Inflammatory macrophage (primary cell): Measurements from ENCODE around the gene FAM170B.

Source experiments
- DNase-seq, 2 donors: peaks; one replicate each; pipeline ENCODE4 v3.0.0-alpha.2; 2020 to 2022
- total RNA-seq, 18 experiments: gene quantifications; one replicate each; lab custom pipeline; 2026; ENCODE audit warnings: mixed read lengths in 6 of 18, inconsistent platforms in 2 of 18; lab: John Stamatoyannopoulos, UW

The FAM170B gene
- total RNA-seq, result 0 to 0.21 (median 0) reads per million in 18 experiments

DNA sequence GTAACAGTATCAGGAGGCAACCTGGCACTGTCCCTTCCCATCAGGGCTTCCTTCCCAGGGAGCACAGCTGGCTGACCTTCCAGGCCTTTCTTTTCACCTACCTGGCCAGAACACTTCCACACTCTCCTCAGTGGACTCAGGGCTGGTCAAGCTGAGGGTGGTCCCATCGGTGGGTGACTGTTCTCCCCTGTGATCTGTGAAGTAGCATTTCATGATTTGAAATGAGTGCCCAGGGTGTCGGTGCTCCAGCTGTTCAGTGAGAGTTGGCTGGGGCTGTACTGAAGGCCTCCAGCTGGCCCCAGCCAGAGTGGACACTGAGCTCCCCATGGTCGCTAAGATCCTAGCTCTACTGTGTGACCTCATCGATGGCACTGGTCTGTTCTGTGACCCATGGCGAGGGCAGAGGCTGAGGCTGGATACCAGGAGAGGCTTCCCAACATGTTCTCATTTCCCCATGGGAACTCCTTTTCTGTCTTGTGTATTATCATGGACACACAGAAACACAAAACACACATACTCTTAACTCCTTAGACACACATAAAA lies at the start of gene FAM170B:
Gene FAM170B, minus strand, starts transcription at position 316 of the 543 bp plus-strand sequence. Its CDS starts 103 bp downstream, at position 213.
- no peak for DNase-seq

DNA sequence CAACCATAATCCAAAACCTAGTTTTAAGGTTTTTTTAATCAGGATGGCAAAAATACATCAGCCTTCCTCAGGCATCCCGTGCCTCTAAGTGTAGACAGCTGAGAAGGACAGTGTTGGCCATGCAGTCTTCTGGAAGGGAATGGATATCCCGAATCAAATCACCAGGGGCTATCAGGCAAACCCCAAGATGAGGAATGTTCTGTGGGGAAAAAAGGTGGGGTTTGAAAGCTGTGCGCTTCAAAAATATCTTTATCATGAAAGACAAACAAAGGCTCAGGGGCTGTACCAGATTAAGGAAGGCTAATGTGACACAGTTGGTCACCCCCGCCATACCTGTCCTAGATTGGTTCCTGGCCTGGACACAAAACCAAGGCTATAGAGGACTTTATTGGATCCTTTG lies 49.0 kb upstream of the FAM170B start:
- no peak for DNase-seq

DNA sequence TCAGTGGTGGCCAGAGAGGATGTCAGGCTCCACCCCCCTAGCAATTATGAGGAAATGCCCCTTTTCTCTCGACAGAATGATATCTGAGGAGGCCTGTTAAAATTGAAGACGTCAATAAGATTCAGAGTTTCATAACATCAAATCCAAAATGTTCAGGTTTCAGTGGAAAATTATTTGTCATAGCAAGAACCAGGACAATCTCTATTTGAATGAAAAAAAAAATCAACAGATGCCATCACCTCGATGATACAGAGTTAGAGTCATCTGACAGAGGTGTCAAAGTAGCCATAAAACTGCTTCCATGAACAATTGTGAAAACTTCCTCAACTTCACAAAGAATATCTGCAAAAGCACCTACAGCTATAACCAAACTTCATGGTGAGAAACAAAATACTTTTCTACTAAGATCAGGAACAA lies 46.6 kb upstream of the FAM170B start:
- DNase-seq, result no peak

DNA sequence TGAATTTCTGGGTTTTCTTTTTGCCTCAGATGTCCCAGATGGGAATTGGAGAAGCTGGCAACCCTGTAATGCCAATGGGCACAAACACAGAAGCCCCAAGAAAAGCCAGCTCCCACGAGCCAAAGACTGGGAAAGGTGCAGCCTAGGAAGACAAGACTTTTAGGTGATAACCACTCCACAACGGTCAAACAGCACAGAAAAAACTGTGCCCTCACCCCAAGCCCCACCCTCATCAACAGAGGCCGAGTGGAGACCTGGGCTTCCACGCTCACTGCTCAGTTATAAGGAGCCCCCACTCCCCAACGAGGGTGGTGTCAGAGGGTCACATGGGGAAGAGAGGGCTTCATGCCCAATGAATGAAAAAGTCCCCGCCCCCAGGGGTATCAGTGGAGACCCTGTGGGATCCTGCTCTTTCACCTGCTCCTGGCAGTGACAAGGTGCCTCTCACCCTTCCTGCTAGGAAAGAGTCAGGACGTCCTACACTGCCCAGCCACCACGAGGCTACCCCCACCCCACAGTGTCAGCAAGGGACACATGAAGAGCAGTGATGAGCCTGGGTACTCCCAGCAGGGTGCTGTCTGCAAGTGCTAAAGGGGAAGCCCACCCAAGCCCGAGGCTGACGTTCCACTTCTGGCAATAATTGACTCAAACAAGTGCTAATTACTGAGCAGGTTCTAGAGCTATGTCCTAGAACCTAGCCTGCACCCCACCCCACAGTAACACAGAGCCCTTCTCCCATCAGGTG lies 46.0 kb upstream of the FAM170B start:
- no peak for DNase-seq

DNA sequence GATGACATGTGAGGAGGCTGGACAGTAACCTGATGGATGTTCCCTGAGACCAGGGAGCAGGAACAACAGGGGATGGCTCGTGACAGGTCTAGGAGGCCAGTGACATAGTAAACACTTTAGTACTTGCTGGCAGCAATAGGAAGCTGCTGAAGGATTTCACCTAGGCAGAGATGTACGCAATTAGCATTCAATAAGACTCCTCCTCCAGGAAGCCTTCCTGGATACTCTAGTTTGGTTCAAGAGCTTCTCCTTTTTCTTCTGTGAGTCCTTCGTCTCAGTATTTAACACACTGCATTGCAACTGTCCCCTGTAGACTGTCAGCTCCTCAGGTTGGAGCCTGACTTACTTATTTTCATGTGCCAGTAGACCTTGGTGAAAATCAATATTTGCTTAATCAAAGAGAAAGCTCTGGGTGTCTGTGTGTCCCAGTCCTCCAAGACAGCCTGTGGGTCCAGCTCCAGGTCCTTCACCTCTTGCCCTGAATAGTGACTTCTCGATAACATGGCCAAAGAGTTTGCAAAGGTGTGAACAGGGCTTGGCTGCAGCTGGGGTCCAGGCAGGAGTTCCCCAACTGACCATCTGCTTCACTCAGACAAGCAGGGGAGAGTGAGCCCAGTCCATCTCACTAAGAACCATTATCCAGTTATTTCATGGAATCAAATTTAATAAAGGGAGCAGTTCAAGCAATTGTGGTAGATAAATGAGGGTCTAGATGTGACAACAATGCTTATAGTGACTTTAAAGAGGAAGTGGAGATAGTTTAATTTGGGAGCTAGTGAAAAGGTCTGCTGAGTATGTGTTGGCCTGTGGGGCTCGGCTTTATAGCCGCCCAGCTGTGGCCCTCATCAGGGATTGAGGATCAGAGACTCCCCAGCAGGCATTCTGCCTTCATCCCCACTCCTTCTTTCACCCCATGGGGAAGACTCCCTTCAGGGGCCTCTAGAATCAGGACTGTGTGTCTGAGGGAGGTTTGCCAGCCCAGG lies 45.0 kb upstream of the FAM170B start:
- DNase-seq, result peak in 1 of 2 donors; percentile 12

DNA sequence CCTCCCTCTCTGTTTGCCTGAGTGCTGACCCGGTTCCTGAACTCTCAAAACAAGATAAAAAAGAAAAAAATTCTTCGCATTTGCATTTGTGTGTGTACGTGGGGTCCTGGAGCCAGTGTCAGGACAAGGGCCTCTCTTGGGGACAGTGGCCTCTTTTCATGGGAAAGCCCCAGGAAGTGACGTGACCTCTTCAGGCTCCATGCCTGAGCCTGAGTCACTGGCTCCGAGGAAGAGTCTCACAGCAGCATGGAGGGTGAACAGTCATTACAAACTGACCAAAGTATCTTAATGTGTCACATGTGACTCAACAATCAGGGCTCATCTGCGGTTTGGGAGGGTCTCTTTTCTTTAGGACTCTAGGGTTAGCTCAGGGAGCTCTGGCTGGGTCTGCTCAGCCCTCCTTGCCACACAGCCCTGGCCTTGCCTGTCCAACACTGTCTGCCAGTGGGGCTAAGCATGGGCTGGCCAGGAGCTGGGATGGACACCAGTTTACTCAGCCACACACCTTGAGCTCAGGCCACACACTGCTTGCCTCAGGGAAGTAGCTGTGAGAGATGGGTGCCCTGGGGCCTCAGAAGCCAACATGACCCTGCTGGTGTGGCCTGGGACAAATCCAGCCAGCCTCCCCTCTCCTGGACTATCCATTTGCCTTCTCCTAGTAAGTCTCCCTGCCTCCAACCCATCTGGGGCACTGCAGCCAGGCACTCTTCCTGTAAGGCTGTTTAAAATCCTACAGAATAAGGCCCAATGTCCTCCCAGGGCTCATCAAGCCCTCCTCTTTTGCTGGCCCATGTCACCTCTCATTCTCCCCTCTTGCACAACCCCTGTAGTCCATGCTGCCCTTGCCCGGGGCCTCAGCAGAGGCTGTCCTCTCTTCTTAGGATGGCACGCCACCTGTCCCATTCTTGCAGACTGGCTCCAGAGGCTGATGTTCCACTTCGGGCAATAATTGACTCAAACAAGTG lies 43.9 kb upstream of the FAM170B start:
- peak; percentile 80 to 90 for DNase-seq

DNA sequence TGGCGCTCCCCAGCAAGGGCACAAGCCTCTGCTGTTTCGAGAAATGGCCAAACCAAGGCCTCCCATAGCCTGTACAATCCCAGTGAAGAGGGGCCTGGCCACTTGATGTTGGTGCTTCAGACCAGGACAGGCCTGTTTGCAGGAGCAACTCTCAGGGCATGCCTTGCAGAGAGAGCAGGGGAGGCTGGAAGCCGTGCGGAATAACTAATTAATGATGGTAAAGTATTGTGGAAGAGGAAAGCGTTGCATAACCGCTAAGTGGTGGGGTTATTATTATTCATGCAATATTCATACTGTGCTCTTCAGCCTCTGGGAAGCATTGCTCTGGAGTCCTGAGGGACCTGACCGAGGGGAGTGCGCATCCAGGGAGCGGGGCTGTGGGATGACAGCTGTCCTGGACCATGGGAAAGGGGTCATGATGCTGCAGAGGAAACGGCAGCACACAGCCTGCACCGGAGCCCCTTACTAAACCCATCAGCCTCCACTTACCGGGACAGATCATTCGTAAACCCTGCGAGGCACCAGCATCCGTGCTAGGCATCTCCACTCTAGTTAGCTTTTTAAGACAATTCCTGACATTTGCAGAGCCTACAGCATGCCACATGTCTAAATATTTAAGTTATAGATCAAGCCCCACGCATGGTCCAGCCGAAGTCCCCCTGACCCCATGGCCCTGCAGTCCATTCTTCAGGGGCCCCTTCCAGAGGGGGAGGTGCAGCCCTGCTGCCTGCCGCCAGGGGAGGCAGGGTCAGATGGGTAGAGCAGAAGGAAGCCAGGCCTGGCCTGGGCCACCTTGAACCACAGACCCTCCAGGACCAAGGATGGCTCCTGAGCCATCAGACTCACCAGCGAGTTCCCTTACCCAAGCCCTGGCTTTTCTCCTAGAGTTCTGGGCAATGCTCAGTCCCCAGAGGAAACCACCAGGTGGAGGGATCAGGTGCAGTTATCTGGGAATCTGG lies 42.8 kb upstream of the FAM170B start:
- no peak for DNase-seq

DNA sequence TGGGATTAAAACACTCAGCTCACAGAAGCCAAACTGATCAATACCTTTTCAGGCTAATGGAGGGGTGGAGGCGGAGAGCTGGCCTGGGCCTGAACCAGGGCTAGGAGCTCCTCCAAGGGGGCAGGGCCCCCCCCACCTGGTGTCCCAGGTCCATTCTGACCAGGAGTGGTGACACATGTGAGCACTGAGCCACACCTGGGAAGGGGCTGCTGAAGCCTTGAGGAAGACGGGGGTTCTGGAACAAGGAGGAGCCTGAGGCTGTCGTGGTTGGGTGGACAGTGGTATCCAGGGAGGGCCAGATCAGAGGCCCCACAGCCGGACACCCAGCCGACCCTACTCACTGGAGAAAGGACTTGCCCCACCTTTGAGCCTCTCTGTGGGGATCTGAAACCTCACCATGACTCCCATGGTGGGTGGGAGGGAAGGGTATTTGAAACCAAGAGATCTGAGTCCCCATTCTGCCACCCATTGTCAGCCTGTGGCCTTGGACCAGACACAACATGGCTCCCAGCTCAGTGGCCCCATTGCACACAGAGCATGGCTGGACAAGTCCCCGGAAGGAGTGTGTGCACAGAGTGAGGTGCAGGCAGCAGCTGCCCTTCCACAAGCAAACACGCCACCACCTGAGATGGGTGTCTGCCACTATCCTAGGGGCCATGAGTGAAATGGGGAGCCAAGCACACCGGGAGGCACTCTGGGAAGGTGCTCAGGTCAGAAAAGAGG lies 41.9 kb upstream of the FAM170B start:
- no peak for DNase-seq

DNA sequence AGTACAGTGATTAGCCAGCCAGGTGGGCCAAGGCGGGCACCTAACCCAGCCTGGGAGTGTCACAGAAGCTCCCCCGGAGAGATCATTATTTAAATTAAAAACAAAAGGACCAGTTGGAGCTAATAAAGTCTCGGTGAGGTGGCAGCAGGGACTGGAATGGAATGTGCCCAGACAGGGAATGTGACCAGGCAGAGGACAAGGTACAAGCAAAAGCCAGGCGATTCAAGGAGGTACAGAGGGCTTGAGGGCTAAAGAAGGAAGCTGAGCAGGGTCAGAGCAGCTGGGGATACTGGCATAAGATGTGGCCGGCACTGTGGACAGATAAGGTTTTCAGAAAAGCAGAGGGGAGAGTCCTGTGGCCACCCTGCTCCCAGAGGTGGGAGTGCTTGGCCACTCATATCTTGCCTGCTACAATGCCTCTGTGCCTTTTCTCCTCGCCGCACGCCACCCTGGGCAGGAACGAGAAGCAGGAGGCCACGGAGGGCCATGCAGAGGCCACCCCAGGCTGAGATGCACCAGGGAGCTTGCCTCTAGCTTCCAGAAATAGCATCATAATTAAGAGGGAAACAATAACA lies 41.2 kb upstream of the FAM170B start:
- no peak for DNase-seq

DNA sequence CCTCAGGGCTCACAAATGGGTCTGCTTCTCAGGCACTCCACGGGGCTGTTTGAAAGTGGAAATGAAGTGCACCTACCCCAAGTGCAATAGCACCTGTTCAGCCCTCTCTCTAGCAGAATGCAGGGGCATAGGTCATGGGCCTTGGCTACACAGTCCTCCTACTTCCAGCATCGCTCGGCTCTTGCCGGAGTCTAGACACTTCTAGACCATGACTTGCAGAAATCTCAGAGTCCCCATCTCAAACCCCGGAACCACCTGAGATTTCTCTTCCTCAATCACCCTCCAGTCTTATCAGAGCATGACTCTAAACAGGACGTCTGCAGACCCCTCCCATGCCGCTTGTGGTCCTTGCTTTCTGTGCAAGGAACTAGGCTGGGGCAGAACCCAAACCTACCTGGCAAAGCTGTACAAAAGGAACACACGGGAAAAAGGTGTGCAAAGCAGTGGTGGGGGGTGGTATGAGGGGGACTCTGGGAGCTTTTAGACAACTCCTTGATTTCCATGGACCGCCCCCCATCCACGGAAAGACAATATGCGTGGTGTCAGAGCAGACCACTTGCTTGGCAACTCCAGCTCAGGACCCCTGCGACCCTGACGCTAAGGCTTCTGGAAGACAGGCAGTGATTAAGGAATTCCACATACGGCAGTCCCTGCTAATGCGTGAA lies 40.6 kb upstream of the FAM170B start:
- DNase-seq, result no peak

DNA sequence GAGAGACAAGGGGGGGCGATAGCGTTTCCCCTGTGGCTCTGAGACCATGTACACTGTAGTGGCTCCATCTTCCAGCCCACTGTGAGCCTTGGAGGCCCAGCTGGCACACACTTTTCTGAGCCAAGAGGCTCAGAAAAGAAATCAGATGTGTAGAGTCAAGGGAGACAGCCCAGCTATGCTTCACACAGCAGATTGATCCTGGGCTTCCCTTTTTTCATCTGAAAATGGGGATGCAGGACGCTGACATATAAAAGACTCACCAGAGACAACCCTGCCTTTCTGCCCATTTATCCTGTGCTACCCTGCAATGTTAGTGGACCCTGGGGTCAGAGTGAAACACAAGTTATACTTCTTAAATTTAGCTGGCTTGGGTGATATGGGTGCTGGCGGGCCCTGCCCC lies 40.0 kb upstream of the FAM170B start:
- peak; percentile 33 to 46 for DNase-seq

DNA sequence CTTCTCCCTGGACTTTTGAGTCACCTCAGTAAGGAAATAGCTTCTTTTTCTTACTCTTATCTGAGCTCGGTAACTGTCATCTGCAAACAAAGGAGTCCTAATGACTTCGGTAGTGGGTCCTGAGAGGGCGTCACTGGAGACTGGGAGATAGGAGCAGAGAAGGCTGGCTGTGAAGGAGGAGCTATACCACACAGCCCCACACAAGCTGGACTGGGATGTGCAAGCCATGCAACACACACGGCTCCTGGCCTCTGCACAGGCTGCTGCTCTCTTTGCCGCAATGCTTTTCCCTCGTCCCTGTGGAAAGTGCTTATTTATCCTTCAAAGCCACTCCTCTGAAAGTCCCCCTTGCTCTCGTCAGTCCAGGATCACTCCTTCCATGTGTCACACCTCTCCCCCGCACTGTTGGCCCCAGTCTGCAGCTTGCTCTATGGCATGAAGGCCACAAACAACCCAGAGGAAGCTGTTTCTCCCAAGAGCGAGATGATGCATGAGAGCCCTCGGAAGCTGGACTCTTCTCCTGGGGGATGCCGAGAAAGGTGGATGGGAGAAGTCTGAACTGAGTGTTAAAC lies 39.5 kb upstream of the FAM170B start:
- DNase-seq, result no peak

DNA sequence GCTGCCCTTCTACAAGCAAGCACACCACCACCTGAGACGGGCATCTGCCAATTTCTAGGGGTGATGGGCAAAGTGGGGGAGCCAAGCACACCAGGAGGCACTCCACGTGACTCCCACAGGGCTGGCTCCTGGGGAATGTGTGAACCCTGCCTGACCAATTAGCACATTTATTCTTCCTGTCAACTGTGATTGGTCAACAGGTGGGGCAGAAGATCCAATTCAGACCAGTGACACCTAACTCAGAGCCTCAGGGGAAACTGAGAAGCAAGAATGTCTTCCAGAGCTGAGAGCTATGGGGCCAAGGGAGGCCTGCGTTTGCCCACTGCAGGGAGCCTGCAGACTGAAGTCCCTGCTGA lies 38.9 kb upstream of the FAM170B start:
- DNase-seq, result no peak

DNA sequence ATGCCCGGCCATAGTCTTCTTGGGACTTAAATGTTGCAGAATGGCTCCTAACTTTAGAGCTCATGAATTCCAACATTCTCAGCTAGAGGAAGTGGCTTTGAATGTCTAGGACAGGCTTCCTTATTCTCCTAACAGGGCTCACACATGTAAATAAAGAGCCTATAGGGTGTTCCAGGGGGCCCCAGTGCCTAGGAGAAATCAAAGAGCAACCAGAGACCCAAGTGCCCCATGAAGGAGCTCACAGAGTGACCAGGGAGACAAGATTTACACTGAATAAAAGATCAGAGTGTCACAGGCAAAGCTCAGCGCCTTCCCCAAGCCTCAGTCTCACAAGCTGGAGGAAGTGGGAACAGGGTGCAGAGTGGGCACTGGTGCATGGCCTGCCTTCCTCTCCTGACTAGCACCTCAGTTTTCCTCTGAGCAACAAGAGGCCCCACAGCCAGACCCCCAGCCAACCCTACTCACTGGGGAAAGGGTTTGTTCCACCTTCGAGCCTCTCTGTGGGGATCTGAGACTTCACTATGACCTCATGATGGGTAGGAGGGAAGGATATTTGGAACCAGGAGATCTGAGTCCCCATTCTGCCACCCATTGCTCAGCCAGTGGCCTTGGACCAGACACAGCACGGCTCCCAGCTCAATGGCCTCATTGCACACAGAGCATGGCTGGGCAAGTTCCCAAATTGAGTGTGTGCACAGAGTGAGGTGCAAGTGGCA lies 38.4 kb upstream of the FAM170B start:
- DNase-seq, result peak; percentile 45 to 47

DNA sequence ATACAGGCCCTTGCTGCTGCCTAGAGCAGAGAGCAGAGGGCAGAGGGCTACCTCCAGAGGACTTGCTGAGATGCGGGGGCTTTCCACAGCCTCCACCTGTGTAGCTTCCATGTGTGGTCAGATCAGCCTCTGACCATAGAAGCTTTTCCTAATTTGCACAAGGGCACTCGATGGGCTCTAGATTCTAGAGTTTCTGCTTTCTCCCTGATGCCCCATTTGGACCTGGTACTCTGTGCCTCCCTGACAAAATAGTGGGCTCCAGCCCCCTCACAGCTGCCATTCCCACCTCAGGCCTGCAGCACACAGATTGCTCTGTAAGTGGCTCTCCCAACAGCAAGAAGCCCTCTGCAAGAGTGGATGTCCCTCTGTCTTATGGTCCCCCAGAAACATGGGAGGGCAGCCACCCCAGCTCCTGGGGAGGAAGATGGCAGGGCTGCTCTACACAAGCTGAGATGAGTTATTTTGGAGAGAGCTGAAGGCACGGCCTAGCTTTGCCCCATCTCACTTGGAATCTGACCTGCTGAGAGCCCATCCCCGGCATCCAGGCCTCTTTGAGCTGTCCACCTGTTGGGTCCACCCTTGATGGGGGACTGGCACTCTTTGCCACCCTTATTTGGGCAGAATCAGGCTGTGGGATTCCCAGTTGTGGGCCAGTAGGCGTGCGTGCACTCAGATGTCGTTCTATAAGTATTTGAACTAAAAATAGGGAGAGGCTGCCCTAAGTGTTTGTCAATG lies 37.7 kb upstream of the FAM170B start:
- DNase-seq, result no peak

DNA sequence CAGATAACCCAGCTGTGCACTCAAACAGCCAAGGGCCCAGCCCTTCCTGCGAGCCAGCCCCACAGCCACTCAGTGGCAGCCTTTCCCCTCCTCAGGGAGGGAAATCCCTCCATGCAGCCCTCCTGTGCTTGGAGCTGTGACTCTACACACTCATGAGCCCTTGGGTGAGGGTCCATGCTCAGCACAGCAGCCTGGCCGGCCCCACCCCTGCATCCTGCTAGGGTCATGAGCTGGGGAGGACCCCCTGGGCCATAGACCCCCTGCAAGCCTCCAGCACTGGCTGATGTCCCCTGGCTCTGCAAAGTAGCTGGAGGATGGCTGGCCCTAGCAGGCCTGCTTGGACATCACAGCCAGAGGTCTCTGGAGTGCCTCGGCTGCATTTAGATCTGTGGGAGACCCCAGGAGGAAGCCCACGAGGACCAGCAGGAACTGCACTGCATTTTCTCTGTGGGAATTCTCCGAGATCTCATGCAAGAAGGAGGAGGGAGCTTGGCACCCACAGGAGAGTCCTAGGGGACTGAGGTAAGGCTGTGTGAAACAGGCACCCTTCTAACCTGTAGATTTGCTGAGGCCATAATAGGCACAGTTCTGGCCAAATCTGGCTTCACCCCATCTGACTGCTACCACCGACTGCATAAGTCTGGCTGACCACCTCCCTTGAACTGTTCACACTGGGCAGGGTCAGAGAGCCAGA lies 37.0 kb upstream of the FAM170B start:
- DNase-seq, result no peak

DNA sequence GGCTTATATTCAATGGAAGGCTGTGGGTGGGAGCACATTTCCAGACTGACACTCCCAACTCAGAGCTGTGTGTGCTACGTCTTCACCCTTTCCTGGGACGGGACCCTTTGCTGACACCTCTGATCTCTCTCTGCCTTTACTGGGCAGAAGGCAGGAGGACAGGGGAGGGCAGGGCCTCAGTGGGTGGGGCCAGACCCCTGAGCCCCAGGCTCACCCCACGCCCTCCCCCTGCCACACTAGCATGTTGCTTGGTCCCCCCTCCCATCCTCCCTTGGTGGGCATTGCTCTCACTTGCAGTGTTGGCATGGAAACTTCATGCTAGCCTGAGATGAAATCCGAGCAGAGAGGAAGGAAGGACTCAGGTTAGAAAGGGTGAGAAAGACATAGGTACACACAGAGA lies 36.0 kb upstream of the FAM170B start:
- no peak for DNase-seq
